Testis (tissue), 2 donors: Measurements from ENCODE around the gene FARS2.

Source experiments
- POLR2A ChIP-seq: fragments of 450-650 bp; IDR thresholded peaks from one replicate; pipeline ENCODE4 v1.6.1; 2017; ENCODE audit warnings: antibody characterized with exemption, mild to moderate bottlenecking, moderate library complexity
- TF ChIP-seq, protein P1 (sequence below), 3 experiments: fragments of 450-650 bp in 2 of 3; fragments of 200-600 bp in 1 of 3; sonication (generic) in 1 of 3; IDR thresholded peaks; one replicate each; pipeline ENCODE4 v1.5.1; 2016 to 2019; ENCODE audit warnings: antibody characterized with exemption in 3 of 3, mild to moderate bottlenecking in 2 of 3, moderate library complexity in 1 of 3

DNA sequence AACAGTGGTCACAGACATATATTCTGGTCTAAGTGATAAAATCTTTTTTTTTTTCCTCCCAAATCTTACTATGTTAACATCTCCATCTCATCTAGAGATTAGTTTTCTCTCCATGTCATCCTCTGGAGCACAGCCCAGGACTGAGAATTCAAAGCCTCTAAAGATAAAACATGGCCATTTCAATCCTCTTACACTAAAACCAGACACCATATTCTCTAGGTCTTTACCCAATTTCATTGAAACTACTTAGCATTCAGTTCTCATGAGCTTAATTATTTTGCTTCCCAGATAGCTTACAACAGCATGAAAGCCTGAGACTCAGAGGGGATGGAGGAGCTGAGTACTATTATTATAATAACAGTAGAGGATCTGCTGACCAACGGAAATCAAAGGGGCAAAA is 92.7 kb downstream of the FARS2 start:
- TF ChIP-seq, protein P1, sequence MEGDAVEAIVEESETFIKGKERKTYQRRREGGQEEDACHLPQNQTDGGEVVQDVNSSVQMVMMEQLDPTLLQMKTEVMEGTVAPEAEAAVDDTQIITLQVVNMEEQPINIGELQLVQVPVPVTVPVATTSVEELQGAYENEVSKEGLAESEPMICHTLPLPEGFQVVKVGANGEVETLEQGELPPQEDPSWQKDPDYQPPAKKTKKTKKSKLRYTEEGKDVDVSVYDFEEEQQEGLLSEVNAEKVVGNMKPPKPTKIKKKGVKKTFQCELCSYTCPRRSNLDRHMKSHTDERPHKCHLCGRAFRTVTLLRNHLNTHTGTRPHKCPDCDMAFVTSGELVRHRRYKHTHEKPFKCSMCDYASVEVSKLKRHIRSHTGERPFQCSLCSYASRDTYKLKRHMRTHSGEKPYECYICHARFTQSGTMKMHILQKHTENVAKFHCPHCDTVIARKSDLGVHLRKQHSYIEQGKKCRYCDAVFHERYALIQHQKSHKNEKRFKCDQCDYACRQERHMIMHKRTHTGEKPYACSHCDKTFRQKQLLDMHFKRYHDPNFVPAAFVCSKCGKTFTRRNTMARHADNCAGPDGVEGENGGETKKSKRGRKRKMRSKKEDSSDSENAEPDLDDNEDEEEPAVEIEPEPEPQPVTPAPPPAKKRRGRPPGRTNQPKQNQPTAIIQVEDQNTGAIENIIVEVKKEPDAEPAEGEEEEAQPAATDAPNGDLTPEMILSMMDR (IDR thresholded peaks at IDR 0.05) = no peak
- TF ChIP-seq POLR2A = no peak
